GM19452 (cell line): Measurements from ENCODE around the gene WSB1.
"Not testable (repeated sequence)": the region's sequence is repeated elsewhere in the genome, so short reads cannot be mapped to it uniquely, and the experiment has no call there.

Experiments used
- ATAC-seq: cut with Tn5 transposase; IDR thresholded peaks from one replicate; pipeline ENCODE4 v1.9.1; 2021; ENCODE audit not compliant: unreplicated experiment

Gene WSB1

GRCh38 chr17:27293898-27294688 lies at the start of gene WSB1:
TSS of gene WSB1 (plus strand) at chr17:27294114. CDS start at chr17:27294396, 282 bp downstream.
- ATAC-seq = peak; percentile 76

- no peak for ATAC-seq
These were observed 49.3 kb upstream of the WSB1 start for GRCh38 chr17:27244491-27245223.

- peak; percentile 80 for ATAC-seq
These were observed 48.7 kb upstream of the WSB1 start for GRCh38 chr17:27245230-27245696.

- ATAC-seq = no peak
These were observed 47.4 kb upstream of the WSB1 start for GRCh38 chr17:27246537-27246936.

GRCh38 chr17:27247071-27247957 lies 46.6 kb upstream of the WSB1 start:
- no peak for ATAC-seq

GRCh38 chr17:27247958-27248342 lies 46.0 kb upstream of the WSB1 start:
- ATAC-seq = no peak

- ATAC-seq = not testable (repeated sequence)
These were observed 43.1 kb upstream of the WSB1 start for GRCh38 chr17:27250791-27251190.

GRCh38 chr17:27254802-27255201 lies 39.1 kb upstream of the WSB1 start:
- not testable (repeated sequence) for ATAC-seq

- no peak for ATAC-seq
These were observed 37.5 kb upstream of the WSB1 start for GRCh38 chr17:27256225-27257030.

- no peak for ATAC-seq
These were observed 36.9 kb upstream of the WSB1 start for GRCh38 chr17:27257031-27257357.

GRCh38 chr17:27259356-27259755 lies 34.6 kb upstream of the WSB1 start:
- ATAC-seq = no peak

- ATAC-seq = no peak
These were observed 30.5 kb upstream of the WSB1 start for GRCh38 chr17:27263386-27263785.

GRCh38 chr17:27264068-27264812 lies 29.7 kb upstream of the WSB1 start:
- ATAC-seq = no peak

GRCh38 chr17:27265333-27265732 lies 28.6 kb upstream of the WSB1 start:
- no peak for ATAC-seq

- ATAC-seq = no peak
These were observed 27.7 kb upstream of the WSB1 start for GRCh38 chr17:27266228-27266627.

- no peak for ATAC-seq
These were observed 25.4 kb upstream of the WSB1 start for GRCh38 chr17:27268394-27269085.

- no peak for ATAC-seq
These were observed 24.7 kb upstream of the WSB1 start for GRCh38 chr17:27269201-27269600.

- ATAC-seq = no peak
These were observed 23.9 kb upstream of the WSB1 start for GRCh38 chr17:27269974-27270373.

- ATAC-seq = no peak
These were observed 17.2 kb upstream of the WSB1 start for GRCh38 chr17:27276653-27277156.
